KOPT-K1 (cell line): ENCODE measurements around the gene CPLX4.
"Not testable (repeated sequence)": the region's sequence is repeated elsewhere in the genome, so short reads cannot be mapped to it uniquely, and the experiment has no call there.

Experiments used
- H3K27ac ChIP-seq: fragments of 200-600 bp; sonication (generic); 2 replicates; pipeline ENCODE4 v1.5.1; 2016; ENCODE audit warnings: antibody characterized with exemption, mild to moderate bottlenecking, low read depth, low read length; ENCODE audit not compliant: poor library complexity, severe bottlenecking
- H3K36me3 ChIP-seq: fragments of 200-600 bp; sonication (generic); 2 replicates; pipeline ENCODE4 v1.5.1; 2017; ENCODE audit warnings: antibody characterized with exemption, mild to moderate bottlenecking, low read length, moderate library complexity; ENCODE audit not compliant: insufficient read depth
- H3K9me3 ChIP-seq: fragments of 200-600 bp; sonication (generic); 2 replicates; pipeline ENCODE4 v1.5.1; 2017; ENCODE audit warnings: antibody characterized with exemption, low read length, mild to moderate bottlenecking; ENCODE audit not compliant: insufficient read depth, poor library complexity, severe bottlenecking

The CPLX4 gene

DNA sequence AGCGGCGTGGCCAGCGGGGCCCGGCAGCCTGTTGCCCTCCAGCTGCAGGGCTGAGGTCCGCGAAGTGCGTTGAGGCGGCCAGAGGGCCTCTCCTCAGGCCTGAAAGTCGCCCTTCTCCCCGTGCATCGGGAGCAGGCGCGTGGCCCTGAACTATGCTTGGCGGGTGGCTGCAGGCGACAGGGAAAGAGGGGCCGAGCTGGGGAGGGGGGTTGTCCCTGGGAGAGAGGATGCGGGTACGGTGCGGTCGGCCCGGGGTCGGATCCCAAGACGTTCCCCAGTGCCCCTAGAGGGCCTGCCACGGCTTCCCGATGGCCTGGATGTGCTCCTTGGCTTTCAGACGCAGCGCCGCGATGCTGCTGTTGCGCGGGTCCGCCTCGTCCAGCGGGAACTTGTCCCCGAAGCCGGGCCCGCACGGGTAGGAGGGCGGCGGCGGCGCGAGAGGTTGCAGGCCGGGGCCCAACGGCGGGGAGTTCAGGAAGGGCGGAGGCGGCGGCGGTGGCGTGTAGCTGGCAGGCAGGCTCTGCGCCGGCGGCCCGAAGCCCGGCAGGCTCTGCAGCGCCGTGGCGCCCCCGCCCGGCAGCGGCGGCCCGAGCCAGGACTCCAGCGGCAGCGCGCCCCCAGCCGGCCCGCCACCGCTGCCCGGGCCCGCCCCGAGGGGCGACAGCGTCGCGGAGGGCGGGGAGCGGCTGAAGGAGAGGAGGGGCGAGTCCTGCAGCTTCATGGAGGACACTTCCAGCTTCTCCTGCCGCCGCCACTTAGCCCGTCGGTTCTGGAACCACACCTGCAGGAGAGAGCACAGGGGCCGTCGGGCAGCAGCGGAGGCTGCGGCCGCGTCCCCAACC is 49.5 kb downstream of the CPLX4 start:
- Histone ChIP-seq H3K36me3 (no peaks in the 10 kb centered on the region), H3K27ac (no peak overlapping the region), H3K9me3 (peaks cover 19% of the 10 kb centered on the region)

DNA sequence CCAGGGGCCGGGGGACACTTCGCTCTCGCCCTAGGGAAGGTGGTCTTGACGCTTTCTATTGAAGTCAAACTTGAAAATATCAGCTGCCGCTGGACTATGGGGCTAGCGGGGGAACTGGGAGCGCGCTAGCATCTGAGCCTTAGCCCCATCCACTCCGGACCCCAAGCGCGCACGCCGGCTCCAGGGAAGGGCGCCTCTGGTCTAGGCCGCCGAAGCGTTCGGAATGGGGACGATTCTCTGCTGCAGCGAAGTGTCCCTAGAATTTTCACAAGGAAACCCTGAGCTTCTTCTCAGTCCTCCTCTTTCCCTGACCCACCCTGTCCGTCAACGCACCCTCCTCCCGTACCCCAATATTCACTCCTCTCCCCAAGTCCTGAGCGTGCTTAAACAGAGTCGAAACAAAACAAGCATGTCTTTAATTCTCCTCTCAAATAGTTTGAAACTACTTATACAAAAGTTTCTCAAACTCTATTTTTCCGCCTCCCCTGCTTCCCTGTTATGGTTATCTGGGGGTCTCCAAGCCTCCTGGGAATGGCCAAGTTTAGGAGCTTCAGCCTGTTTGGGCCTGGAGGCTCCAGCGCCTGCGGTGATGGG is 50.2 kb downstream of the CPLX4 start:
- Histone ChIP-seq H3K27ac (no peak overlapping the region), H3K36me3 (no peaks in the 10 kb centered on the region), H3K9me3 (peaks cover 12% of the 10 kb centered on the region)

DNA sequence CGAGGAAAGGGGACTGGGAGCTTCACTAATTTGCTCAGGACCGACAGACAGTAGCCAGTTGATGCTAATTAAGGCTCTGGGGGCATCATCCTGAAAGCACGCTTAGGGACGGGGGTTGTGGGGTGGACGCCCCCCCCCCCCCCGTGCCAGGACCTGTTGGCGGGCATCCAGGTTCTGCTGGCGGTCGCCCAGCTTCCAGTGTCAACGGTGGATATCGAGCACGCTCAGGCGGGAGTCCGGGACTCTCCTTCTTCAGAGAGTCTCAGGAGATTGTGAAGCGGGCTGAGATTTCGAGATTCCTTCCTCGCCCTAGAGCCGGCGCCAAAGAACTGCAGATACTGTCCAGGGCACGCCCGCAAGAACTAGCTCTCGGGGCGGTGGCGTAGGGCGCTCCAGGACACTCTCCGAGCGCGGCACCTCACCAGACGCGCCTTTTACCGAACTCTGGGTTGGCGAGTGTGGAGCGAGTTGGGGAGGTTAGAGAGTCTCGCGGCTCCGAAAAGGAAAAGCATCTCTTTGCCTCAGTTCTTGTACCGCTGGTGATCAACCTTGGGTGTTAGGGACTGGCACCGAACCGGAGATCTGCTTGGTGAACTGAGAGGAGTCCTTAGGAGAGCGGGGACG is 50.8 kb downstream of the CPLX4 start:
- H3K36me3 ChIP-seq = no peaks in the 10 kb centered on the region
- H3K9me3 ChIP-seq = peaks cover 7% of the 10 kb centered on the region
- H3K27ac ChIP-seq = no peak overlapping the region

DNA sequence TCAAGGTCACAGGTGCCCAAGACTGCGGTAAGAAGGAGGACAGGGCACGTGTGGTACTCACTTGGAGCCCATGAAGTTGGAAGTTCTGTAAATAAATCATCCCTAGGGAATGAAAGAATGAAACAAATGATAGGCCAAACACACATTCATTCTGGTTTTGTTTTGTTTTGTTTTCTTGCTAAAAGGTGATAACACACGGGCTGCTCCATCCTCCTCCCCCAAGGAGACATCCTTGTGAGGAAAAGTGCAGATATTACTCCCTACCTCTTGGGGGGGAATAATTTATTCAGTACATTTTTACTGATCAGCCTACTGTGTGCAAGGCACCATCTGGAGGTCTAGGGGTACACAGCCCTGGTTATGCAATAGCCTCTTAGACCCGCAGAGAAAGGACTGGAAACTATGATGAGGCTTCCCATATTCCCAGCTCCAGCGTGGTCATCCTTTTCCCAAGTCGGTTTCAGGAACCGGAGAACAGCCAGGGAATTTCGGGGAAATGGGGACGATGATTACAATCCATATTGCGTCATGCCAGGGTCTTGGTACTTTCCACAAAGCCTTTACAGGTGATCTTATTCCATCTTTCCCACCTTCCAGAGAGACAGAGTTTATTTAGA is 51.5 kb downstream of the CPLX4 start:
- Histone ChIP-seq H3K36me3 (no peaks in the 10 kb centered on the region), H3K9me3 (peaks cover under 1% of the 10 kb centered on the region), H3K27ac (no peak overlapping the region)

DNA sequence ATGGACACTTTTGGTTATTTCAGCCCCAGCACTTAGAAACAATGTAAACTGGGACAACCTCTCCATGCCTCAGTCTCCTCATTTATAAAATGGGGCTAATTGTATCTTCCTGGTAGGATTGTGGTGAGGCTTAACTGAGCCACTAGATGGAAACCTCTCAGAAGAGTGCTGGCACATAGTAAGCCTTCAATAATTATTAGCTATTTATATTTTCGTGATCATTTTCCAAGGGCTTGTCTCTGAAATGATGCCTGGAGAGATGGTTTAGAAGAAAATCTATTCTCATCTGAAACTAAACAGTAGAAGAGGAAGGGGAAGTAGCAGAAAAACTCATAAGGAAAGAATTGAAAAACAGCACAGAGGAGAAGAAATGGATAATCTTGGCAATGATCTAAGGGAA is 52.0 kb downstream of the CPLX4 start:
- H3K27ac ChIP-seq = no peak overlapping the region
- H3K36me3 ChIP-seq = no peaks in the 10 kb centered on the region
- H3K9me3 ChIP-seq = no peaks in the 10 kb centered on the region

DNA sequence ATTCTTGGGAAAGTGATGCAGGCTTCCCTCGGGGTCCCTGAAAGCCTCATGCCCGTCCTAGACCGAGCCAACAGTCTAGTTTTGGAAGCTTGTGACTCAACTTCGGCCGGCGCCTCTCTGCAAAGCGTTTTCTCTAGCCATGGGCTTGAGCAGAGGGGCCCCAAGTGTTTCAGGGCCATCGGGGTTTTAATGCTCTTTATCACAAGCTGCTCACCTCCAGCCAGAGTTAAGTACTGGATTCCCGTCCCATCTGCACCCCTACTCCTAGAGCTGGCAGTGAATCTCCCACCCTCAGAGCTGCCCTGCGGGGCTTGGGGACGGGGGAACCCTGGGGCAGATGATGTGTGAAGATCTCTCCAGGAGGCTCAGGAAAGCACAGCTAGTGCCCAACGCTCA is 52.5 kb downstream of the CPLX4 start:
- Histone ChIP-seq H3K36me3 (no peaks in the 10 kb centered on the region), H3K9me3 (no peaks in the 10 kb centered on the region), H3K27ac (no peak overlapping the region)

DNA sequence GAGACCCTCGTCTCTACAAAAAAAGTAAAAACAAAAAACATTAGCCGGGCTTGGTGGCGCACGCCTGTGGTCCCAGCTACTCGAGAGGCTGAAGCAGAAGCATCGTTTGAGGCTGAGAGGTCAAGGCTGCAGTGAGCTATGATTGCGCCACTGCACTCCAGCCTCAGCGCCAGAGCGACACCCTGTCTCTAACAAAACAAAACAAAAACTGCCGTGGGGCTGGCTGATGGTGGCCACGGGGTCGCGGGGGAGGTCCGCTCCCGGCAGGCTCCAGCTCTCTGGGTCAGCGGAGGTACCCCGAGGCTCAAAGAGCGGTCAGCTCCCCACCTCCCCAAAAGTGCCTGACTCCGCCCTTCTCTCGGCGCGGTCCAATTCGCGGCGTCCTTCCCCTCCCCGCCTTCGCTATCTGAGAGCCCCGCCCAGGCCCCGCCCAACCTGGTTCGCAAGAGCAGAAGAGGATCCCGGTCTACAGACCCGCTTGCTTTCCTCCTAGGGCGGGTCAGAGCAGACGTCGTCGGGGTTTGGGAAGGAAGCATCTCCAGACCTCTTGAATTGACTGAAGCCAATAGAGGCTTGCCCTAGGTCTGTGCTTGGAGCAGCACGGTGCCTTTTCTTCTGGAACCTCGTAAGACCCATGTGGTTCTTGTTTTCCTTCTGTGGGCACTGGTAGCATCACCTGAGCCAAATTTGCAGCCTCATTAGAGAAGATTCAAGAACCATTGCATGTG is 53.0 kb downstream of the CPLX4 start:
- H3K27ac ChIP-seq = no peak overlapping the region
- H3K36me3 ChIP-seq = no peaks in the 10 kb centered on the region
- no peaks in the 10 kb centered on the region for H3K9me3 ChIP-seq

DNA sequence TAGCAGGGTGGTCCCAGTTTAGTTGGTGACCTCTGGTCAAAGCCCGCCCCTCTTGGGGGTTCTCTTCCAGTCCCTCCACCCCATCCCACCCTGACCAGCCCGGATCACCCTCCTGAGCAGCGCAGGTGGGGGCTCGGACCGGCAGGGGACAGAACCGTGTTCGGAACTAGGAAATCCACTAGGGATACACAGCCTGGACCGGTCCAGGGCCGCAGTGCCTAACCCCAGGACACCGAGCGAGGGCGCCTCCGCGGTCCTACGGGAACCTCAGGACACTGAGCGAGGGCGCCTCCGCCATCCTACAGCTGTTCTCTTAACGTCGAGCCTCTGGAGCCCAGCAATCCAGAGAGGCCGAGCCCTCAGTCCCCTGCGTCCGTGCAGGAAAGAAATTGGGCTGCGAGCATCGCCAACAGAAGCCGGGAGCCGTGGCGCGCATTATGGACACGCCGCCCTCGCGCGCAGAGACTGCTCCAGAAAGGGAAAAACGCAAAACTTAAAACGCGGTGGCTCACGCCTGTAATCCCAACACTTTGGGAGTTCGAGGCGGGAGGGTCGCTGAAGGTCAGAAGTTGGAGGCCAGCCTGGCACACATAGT is 53.7 kb downstream of the CPLX4 start:
- Histone ChIP-seq H3K9me3 (no peaks in the 10 kb centered on the region), H3K27ac (no peak overlapping the region), H3K36me3 (no peaks in the 10 kb centered on the region)

DNA sequence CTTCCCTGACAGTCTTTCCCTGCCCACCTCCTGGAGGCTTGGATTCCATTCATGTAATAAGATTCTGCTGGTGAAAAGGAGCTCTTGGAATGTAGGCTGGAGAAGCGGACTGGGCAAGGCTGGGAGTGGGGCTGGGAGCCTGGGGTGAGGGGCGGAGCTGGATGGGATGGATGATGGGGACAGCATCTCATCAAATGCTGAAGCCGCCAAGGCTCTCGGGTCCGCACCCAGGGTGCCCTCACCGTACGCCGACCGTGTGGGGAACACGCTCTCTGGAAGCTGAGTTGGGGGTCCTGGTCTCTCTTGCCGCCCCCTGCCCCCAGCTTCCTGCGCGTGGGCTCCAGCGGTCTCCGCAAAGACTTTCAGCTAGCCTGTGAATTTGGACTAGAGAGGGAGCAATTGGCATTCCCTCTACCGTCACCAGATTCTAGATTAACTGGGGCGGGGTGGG is 54.3 kb downstream of the CPLX4 start:
- no peaks in the 10 kb centered on the region for H3K36me3 ChIP-seq
- no peaks in the 10 kb centered on the region for H3K9me3 ChIP-seq
- no peak overlapping the region for H3K27ac ChIP-seq

DNA sequence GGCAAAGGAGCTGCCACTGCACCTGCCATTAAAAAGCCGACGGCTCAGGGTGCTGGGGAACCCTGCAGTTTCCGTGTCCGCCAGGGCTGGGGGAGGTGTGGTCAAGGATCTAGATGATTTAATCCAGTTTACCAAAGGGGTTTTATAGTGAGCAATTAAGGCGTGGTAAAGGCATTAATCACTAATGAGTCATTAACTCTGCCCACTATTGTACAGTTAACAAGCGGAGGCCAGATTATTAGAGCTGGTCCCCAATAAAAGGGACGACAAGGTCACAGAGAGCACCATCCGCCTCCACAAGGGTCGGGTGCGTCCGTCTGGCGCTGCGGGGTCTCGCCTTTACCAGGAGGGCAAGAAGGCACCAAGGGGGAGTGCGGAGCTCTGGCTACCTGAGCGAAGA is 54.8 kb downstream of the CPLX4 start:
- Histone ChIP-seq H3K9me3 (no peaks in the 10 kb centered on the region), H3K36me3 (no peaks in the 10 kb centered on the region), H3K27ac (no peak overlapping the region)

DNA sequence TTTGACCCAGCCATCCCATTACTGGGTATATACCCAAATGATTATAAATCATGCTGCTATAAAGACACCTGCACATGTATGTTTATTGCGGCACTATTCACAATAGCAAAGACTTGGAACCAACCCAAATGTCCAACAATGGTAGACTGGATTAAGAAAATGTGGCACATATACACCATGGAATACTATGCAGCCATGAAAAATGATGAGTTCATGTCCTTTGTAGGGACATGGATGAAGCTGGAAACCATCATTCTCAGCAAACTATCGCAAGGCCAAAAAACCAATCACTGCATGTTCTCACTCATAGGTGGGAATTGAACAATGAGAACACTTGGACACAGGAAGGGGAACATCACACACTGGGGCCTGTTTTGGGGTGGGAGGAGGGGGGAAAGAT is 56.2 kb downstream of the CPLX4 start:
- H3K36me3 ChIP-seq, H3K27ac ChIP-seq, H3K9me3 ChIP-seq: not testable (repeated sequence)

DNA sequence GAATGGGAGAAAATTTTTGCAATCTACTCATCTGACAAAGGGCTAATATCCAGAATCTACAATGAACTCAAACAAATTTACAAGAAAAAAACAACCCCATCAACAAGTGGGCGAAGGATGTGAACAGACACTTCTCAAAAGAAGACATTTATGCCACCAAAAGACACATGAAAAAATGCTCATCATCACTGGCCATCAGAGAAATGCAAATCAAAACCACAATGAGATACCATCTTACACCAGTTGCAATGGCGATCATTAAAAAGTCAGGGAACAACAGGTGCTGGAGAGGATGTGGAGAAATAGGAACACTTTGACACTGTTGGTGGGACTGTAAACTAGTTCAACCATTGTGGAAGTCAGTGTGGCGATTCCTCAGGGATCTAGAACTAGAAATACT is 56.6 kb downstream of the CPLX4 start:
- H3K36me3 ChIP-seq, H3K9me3 ChIP-seq, H3K27ac ChIP-seq: not testable (repeated sequence)

DNA sequence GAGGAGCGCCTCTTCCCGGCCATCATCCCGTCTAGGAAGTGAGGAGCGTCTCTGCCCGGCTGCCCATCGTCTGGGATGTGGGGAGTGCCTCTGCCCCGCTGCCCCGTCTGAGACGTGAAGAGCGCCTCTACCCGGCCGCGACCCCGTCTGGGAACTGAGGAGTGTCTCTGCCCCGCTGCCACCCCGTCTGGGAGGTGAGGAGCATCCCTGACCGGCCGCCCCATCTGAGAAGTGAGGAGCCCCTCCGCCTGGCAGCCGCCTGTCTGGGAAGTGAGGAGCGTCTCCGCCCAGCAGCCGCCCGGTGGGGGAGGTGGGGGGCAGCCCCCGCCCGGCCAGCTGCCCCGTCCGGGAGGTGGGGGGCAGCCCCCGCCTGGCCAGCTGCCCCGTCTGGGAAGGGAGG is 63.0 kb downstream of the CPLX4 start:
- H3K27ac ChIP-seq, H3K9me3 ChIP-seq, H3K36me3 ChIP-seq: not testable (repeated sequence)

DNA sequence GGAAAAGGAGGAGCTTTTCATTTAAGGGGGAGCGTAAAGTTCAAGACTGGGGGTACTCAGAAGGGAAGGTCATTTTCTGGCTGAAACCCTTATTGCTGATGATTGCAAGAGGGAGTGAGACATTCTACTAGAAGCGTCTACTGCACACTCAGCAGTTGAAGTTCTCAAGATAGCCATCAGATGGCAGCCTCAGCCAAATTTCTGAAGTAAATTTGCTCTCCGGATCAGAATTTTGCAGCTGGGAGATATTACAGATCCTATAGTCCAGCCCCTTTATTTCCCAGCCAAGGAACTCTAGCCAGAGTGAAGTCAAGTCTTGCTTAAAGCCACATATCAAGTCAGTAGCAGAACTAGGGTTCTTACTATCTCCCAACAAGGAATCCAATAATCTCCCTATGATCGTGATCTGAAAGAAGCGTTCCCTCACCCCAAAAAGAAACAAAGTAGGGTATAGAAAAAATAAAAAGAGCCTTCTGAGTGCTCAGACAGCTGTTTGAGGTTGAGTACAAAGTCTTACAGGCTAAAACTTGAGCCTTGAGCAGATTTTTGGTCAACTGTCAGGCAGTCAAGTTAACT is 69.2 kb downstream of the CPLX4 start:
- Histone ChIP-seq H3K9me3 (no peaks in the 10 kb centered on the region), H3K27ac (no peak overlapping the region), H3K36me3 (no peaks in the 10 kb centered on the region)
